GM08714 (cell line): ENCODE results near the gene LRIT2.

ENCODE experiments used
- H3K4me3 ChIP-seq: fragments of 200-500 bp; sonication (Bioruptor generic); 2 replicates; pipeline ENCODE4 v1.5.1; 2014; ENCODE audit warnings: mild to moderate bottlenecking, low read length, inconsistent platforms
- ZNF274 ChIP-seq: IDR thresholded peaks from 2 replicates; pipeline ENCODE4 v1.6.1; 2012; ENCODE audit warnings: mild to moderate bottlenecking, low read depth, low read length

LRIT2 gene

GRCh38 chr10:84225427-84226173, at the start of gene LRIT2:
TSS of gene LRIT2 (minus strand) at chr10:84225544. CDS start at chr10:84225520, 24 bp downstream.
- H3K4me3 ChIP-seq = no peak within 1 kb of the TSS
- no peak for TF ChIP-seq ZNF274

- H3K4me3 ChIP-seq = no peak overlapping the region
- TF ChIP-seq ZNF274 = no peak
These were observed 45.4 kb upstream of the LRIT2 start for GRCh38 chr10:84270708-84271107.

- TF ChIP-seq ZNF274 = no peak
- H3K4me3 ChIP-seq = no peak overlapping the region
These were observed 44.4 kb upstream of the LRIT2 start for GRCh38 chr10:84269773-84270172.

GRCh38 chr10:84269162-84269561, 43.8 kb upstream of the LRIT2 start:
- no peak overlapping the region for H3K4me3 ChIP-seq

GRCh38 chr10:84267503-84268126, 42.3 kb upstream of the LRIT2 start:
- no peak for TF ChIP-seq ZNF274

More at GRCh38 chr10:84269162-84269561, 43.8 kb upstream of the LRIT2 start:
- TF ChIP-seq ZNF274 = no peak

GRCh38 chr10:84265418-84265817, 40.1 kb upstream of the LRIT2 start:
- TF ChIP-seq ZNF274 = no peak
- H3K4me3 ChIP-seq = no peak overlapping the region

More at GRCh38 chr10:84267503-84268126, 42.3 kb upstream of the LRIT2 start:
- no peak overlapping the region for H3K4me3 ChIP-seq

- H3K4me3 ChIP-seq = no peak overlapping the region
- TF ChIP-seq ZNF274 = no peak
These were observed 39.3 kb upstream of the LRIT2 start for GRCh38 chr10:84264611-84265141.

- TF ChIP-seq ZNF274 = no peak
- no peak overlapping the region for H3K4me3 ChIP-seq
These were observed 38.4 kb upstream of the LRIT2 start for GRCh38 chr10:84263716-84264115.

- H3K4me3 ChIP-seq = no peak overlapping the region
- no peak for TF ChIP-seq ZNF274
These were observed 37.0 kb upstream of the LRIT2 start for GRCh38 chr10:84262190-84262956.

- no peak for TF ChIP-seq ZNF274
- no peak overlapping the region for H3K4me3 ChIP-seq
These were observed 36.0 kb upstream of the LRIT2 start for GRCh38 chr10:84261236-84261915.

GRCh38 chr10:84258034-84258695, 32.8 kb upstream of the LRIT2 start:
- TF ChIP-seq ZNF274 = no peak
- no peak overlapping the region for H3K4me3 ChIP-seq

GRCh38 chr10:84257343-84258020, 32.1 kb upstream of the LRIT2 start:
- no peak overlapping the region for H3K4me3 ChIP-seq
- no peak for TF ChIP-seq ZNF274

GRCh38 chr10:84256510-84257342, 31.4 kb upstream of the LRIT2 start:
- H3K4me3 ChIP-seq = no peak overlapping the region
- no peak for TF ChIP-seq ZNF274
